ENCODE results near the gene REPIN1. TPM values are rescaled to one million over a fixed set of nuclear protein-coding genes. Genes with fewer than 3 reads are reported as not detected.

The REPIN1 gene
- total RNA-seq, 1 experiment from 2014 or later: 86.1 TPM

DNA sequence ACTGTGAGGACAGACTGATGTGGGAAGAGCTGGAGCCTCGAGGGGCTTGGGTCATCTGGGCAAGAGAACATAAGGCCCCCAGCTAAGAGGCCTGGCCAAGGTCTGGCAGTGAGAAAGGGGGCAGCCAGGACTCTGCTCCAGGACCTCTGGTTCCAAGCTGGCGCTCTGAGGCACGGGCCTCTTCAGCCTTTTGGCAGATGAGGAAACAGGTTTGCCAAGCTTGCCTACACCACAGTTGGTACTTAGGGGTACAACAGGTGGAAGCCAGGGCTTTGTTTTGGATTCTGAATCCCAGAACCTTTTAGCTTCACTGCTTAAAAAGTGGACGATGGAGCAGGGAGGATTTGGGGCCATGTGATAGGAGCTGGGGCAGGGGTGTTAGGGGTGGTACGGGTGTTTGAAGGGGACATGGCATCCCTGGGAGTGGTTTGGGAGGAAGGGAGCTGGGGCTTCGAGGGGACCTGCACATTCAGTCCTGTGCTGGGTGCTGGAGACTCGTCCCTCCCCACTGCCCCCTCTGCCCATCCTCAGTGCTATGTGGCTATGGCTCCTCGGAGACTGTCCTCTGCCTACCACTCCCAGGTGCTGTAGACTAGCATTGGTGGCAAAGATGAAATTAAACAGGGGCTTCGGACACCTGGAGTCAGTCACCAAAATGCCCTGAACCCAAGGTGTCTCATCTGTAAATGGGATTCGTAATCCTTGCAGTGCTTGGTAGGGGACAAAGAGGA lies 40.8 kb downstream of the REPIN1 start:
- in situ Hi-C loops (cut with HindIII; ENCODE audit: low pct_unique_long_range_greater_than_20kb, low sequenced_read_pairs): no loop called here

DNA sequence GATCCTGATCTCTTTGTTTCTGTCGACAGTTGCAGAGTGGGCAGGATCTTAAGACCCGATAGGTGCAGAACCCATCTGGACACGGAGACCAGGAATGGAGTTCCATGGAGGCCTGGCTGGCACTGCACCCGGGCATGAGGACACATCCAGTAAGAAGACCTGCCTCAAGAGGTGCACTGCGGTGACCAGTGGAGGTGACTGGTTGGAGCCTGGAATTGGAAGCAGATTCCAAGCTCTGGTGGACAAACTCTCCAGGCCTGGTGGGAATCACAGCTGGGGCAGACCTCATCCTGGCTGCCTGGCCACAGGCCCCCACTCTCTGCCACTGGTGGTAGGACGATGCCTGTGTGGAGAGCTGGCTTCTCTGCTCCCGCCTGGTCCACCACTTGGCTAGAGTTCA lies 41.5 kb downstream of the REPIN1 start:
- in situ Hi-C loops (cut with HindIII; ENCODE audit: low pct_unique_long_range_greater_than_20kb, low sequenced_read_pairs): no loop called here
- DNase-seq (ENCODE audit: low read depth): no peak

More for the DNA sequence above, 40.8 kb downstream of the REPIN1 start:
- no peak for DNase-seq (ENCODE audit: low read depth)

DNA sequence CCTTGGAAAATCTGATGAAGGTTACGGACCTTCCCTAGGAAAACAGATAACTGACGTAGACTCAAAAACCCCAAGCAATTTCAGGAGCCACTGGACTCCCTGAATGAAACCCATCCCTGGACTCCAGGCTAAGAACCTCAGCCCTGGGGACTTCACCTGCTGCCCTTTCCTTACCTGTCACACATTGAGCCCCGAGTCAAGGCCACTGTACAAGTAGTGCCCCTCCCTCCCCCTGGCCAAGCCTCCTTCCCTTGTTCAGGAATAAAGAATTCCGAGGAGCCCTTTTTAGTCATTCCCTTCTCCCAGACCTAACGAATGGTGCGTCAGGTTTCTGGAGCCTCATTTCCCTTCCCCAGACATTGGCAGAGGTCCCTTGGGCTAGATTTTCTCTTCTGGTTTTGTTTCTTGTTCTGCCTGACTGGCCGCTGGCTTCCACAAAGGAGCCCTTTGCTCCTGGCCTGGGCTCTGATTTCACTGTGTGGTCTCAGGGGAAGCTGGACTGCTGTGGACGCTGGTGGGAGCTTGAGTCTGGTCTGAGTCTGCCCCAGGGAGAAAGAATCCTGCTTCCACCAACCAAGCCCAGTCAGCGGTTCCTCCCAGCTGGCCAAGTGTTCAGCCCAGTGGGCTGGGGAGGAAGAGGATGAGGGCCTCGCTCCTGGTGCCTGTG lies 42.2 kb downstream of the REPIN1 start:
- in situ Hi-C loops (cut with HindIII; ENCODE audit: low pct_unique_long_range_greater_than_20kb, low sequenced_read_pairs): no loop called here

DNA sequence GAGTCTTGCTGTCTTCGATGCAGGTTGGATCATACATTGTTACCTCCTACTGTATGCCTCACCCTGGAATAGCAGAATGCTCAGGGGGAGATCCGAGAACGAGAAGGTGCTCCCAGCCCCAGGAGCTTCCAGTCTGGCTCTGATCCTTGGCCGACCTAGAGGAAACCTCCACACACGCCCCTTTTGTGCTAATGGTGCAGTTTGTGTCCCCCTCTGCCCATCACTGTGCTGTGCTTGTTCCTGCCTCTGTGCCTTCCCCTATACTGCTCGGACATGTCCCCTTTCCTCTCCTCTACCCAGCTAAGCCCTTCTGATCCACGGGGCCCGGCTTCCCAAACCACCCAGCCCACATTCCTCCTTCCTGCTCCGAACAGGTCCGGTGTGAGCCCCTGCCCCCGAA lies 43.0 kb downstream of the REPIN1 start:
- in situ Hi-C loops (cut with HindIII; ENCODE audit: low pct_unique_long_range_greater_than_20kb, low sequenced_read_pairs): no loop called here
- no peak for DNase-seq (ENCODE audit: low read depth)

More for the DNA sequence above, 42.2 kb downstream of the REPIN1 start:
- DNase-seq (ENCODE audit: low read depth): peak; percentile 21

DNA sequence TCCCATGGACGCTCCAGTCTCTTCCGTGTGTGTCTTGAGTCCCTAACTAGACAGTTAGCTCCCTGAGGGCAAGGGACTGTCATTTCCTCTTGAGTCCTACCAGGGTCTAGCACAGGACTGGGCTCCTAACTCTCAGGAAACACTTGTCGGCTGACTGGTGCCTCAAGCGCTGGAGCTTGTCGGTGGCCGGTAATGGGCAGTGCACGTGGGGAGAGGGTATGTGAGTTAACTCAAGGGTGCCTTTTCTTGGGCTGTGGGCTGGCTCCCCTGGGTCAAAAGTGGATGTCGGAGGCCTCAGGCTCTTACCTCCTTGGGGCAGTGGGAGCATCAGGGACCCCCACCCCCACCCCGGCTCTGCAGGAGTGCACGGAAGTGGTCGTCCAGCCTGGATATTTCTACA lies 43.4 kb downstream of the REPIN1 start:
- DNase-seq (ENCODE audit: low read depth): no peak
- in situ Hi-C loops (cut with HindIII; ENCODE audit: low pct_unique_long_range_greater_than_20kb, low sequenced_read_pairs): no loop called here

DNA sequence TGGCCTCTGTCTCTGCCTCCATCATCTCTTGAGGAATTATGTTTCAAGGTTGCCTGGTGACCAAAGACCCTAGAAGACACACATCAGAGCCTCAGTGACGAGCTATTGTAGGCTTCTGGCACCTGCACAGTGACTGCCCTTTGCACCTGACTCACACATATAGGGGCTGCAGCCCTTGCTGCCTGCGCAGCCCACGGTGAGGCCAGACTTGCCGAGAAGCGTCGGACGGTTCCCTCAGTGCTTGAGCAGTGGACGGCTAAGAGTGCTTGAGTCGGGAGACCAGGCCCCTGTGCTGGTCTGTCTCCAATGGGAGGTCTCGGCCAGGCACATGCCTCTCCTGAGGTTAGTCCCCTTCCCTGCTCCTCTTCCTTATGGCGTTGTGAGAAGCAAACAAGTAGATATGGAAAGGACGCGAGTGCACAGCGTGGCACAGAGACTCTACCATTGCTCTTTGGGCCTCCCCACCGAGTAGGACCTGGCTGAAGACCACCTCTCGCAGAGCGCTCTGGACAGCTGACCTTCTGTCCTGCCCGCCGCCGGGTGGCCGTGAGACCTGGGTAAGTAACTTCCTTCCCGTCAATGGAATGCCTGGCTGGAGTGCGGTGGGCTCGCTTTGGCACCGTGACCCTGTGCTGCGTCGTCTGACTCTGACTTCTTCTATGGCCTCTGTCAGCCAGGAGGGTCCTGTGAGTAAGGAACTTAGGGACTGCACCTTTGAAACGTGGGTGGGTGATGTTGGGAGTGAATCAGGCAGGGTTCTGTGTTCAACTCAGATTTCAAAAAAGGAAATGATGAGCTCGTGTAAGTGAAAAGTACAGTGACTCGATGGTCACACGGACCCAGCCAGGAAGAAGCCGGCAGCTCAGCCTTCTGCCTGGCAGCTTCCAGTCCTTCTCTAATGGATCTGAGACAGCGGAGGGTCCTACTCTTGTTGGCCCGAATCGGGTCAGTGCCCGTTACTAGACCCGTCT lies 44.2 kb downstream of the REPIN1 start:
- DNase-seq (ENCODE audit: low read depth): no peak
- in situ Hi-C loops (cut with HindIII; ENCODE audit: low pct_unique_long_range_greater_than_20kb, low sequenced_read_pairs): no loop called here

DNA sequence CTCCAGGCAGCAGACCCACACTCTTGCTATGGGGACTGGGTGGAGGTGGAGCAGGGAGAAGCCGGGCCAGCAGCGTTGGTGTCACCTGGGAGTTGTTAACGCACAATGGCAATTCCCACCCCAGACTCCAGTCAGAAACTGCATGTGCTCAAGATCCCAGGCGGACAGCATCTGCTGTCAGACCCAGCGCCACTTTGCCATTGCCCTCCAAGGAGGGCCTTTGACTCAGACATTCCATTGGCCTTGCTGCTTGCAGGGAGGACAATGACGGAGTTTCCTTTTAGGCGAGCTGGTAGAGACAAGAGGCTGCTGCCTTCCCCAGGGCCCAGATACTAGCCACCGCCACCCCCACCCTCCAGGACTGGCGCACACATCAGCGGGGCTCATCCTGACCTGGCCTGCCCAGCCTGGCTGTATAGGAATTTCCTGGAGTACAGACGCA lies 45.0 kb downstream of the REPIN1 start:
- no peak for DNase-seq (ENCODE audit: low read depth)
- in situ Hi-C loops (cut with HindIII; ENCODE audit: low pct_unique_long_range_greater_than_20kb, low sequenced_read_pairs): no loop called here

DNA sequence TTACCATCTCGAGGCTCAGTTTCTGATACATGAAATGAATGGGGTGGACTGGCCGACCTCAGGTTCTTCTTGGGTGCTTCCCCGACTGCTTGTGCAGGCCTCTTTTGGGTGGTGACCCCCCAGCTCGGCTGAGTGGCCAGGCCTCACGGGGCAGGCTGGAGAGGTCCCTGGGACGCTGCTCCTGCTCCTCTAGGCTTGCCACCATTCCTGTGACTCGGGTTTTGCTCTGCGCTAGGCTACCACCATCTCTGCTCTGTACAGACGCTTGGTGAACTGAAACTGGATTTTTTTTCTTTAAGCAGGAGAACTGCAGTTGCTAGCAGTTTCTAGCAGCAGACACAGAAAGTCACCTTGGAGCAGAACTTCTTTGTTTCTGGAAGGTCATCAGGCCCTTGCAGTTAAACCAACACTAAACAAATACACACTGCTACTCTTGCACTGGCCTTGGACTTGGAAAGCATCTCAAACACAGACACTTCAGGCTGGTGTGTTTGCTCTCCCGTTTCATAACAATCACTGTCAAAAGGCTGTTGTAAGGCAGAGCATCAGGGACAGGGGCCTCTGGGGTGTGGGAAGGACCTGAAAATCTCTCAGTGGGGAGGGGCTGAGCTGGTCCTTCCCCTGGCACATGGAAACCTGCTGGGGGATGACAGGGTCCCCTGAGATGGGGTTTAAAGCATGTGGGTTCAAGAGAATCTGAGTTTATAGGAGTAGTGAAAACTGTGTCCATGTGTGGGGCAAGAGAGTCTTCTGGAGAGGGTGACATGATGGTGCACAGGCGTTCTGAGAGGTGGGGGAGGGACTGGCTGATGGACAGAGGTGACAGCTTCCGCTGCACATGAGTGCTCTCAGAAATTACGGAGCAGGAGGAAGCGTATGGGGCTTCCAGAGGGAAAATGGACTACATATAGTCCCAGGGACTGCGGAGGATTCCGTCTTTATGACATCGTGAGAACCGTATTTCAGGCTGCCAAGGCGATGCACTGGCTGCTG lies 46.8 kb downstream of the REPIN1 start:
- in situ Hi-C loops (cut with HindIII; ENCODE audit: low pct_unique_long_range_greater_than_20kb, low sequenced_read_pairs): no loop called here
- DNase-seq (ENCODE audit: low read depth): no peak

DNA sequence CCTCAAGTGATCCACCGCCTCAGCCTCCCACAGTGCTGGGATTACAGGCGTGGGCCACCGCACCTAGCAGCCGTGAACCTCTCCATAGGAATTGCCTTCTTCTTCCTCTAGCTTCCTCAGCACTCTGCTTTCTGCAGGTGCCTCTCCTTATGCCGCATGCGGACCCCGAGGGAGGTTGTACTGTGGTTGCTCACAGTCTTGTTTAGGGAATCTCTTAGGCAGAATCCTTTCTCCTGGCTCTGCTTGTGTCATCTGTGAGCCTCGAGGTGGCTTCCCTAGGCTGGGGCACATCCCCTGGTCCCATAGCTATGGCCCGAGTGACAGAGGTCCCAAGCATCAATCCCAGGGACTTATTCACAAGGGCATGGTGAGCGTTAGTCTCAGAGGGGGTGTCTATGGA lies 48.6 kb downstream of the REPIN1 start:
- in situ Hi-C loops (cut with HindIII; ENCODE audit: low pct_unique_long_range_greater_than_20kb, low sequenced_read_pairs): no loop called here
- DNase-seq (ENCODE audit: low read depth): no peak

DNA sequence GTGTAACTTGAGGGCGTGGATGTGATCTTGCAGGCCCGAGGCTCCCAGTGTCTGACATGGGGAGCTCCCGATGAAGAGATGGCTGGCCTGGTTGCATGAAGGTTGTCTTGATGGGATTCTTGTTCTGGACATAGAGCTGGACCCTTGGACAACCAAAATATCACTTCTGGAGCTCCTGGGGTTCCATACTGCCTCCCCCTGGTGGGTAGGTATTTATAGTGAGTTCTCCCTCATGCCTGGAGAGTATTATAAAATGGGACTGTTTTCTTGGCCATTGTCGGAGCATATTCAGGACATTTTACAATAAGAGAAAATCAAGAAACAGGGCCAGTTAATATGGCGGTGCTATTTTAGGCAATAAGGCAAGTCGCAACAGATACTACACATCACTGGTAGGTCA lies 49.2 kb downstream of the REPIN1 start:
- no peak for DNase-seq (ENCODE audit: low read depth)
- in situ Hi-C loops (cut with HindIII; ENCODE audit: low pct_unique_long_range_greater_than_20kb, low sequenced_read_pairs): no loop called here

DNA sequence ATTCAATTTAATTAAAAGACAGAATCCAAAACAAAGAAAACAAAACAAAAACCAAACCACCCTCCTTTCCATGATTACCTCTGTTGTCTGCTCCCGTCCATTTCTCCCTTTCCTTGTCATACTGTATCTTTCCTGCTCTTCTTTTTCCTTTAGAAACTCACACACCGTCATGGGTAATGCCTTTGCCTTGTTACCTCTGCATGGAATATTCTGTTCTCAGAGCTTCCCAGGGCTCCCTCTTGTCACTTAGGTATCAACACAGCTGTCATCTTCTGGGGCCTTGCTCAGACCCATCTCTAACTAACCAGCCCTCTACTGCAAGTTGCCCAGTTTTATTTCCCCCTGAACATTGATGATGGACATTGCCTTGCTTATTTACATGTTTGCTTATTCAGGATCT lies 51.6 kb downstream of the REPIN1 start:
- no peak for DNase-seq (ENCODE audit: low read depth)
- in situ Hi-C loops (cut with HindIII; ENCODE audit: low pct_unique_long_range_greater_than_20kb, low sequenced_read_pairs): no loop called here

DNA sequence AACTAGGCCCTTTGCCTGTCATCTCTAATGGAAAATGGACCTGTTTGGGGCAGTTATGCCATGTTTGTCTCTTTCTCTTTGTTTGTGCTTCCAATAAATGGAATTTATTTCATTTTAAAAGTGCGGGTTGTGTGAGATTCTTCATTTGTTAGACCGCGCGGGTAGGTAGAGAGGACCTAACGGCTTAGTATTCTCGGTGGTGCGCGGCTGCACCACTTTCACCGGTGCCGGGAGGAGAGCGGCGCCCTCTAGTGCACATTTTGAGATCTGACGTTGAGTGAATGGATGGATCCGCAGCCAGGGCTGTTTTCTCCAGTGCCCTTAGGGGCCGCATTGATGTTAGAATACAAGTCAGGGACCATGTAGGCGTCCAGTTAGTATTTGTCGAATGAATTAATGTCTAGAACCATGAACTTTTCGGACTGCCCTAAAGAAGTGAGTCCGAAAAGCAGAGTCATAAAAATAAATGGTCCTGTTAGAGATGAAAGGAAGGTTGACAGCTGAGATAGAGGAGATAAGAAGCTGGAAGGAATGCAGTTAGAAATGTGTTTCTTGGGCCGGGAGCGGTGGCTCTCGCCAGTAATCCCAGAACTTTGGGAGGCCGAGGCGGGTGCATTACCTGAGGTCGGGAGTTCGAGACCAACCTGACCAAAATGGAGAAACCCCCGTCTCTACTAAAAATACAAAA lies 52.5 kb downstream of the REPIN1 start:
- in situ Hi-C loops (cut with HindIII; ENCODE audit: low pct_unique_long_range_greater_than_20kb, low sequenced_read_pairs): no loop called here
- peak; percentile 63 for DNase-seq (ENCODE audit: low read depth)

DNA sequence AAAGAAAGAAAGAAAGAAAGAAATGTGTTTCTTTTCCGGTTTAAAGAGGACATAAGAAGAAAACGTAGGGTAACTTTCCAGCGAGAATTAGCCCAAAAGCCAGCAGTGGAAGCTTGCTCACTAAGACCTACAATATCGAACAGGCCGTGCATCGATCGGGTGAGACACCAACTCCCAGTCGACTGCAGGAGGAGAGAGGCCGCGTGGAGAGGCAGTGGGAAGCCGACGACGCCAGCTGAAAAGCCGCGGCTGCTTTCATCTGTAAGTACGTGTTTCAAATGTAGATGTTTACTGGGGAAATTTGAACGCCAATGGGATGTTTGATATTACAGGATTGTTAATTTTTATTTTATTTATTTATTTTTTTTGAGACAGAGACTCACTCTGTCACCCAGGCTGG lies 53.2 kb downstream of the REPIN1 start:
- in situ Hi-C loops (cut with HindIII; ENCODE audit: low pct_unique_long_range_greater_than_20kb, low sequenced_read_pairs): no loop called here
- no peak for DNase-seq (ENCODE audit: low read depth)

Other genes with a start within 250 kb of the REPIN1 start
- 53.9 and 54.9 TPM in 2 replicates for gene LRRC61, start 45.5 kb upstream of the REPIN1 start, total RNA-seq (2014; rRNA removed; shearing (Covaris generic); ENCODE audit: low replicate concordance)
- 3.7 and 23.0 TPM in 2 replicates for gene ACTR3C, start 45.3 kb upstream of the REPIN1 start, total RNA-seq (2014; rRNA removed; shearing (Covaris generic); ENCODE audit: low replicate concordance)
- 2.7 and 10.6 TPM in 2 replicates for gene RARRES2, start 27.2 kb upstream of the REPIN1 start, total RNA-seq (2014; rRNA removed; shearing (Covaris generic); ENCODE audit: low replicate concordance)
- gene ZNF775, start 10.5 kb downstream of the REPIN1 start, total RNA-seq (2014; rRNA removed; shearing (Covaris generic); ENCODE audit: low replicate concordance): 8.6 and 10.2 TPM in 2 replicates
- not detected in 2 replicates for gene GIMAP8, start 81.8 kb downstream of the REPIN1 start, total RNA-seq (2014; rRNA removed; shearing (Covaris generic); ENCODE audit: low replicate concordance)
- not detected in 2 replicates for gene GIMAP7, start 146.1 kb downstream of the REPIN1 start, total RNA-seq (2014; rRNA removed; shearing (Covaris generic); ENCODE audit: low replicate concordance)
- not detected in 2 replicates for gene GIMAP4, start 198.6 kb downstream of the REPIN1 start, total RNA-seq (2014; rRNA removed; shearing (Covaris generic); ENCODE audit: low replicate concordance)

All from Caki2 (cell line).